NCI-H345 (cell line): ENCODE data around the gene BROX.
A peak's percentile ranks its signal among the peaks of the same experiment; 100 is the strongest.
"Not testable (repeated sequence)": the region's sequence is repeated elsewhere in the genome, so short reads cannot be mapped to it uniquely, and the experiment has no call there.

Source experiments
- DNase-seq: peaks from one replicate; lab custom pipeline; 2025; lab: John Stamatoyannopoulos, UW

The BROX gene

DNA sequence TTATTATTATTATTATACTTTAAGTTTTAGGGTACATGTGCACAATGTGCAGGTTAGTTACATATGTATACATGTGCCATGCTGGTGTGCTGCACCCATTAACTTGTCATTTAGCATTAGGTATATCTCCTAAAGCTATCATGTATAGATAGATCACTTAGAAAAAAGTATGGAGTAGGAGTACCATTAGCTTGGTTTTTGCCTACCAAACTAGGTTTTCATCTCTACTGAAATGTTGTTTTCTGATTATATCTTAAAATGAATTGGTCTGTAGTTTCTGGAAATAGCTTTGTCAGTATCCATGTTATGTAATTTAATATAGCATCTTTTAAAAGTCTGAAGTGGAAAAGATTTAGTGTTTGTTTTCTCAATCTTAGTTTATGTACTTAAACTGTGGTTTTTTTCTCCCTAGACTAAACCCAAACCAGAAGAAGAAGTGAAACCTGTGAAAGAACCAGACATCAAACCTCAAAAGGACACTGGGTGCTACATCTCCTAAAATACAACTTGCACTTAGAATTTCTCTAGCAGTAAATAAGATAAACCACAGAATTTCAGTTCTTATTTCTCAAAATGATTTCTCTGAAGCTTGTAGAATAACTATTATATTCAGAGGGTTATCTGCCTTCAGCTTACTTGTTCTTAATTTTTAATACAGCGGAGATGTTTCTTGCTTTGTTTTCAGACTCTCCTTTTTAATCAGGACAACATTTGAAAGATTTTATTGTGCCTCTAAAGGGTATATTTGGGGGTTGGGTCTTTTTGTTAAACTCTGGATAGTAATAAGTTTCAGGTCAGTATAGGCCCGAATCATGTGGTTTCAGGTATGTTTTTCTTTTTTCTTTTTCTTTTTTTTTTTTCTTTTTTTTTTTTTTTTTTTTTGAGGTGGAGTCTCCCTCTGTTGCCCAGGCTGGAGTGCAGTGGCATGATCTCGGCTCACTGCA lies 20.1 kb downstream of the BROX start:
- no peak for DNase-seq

DNA sequence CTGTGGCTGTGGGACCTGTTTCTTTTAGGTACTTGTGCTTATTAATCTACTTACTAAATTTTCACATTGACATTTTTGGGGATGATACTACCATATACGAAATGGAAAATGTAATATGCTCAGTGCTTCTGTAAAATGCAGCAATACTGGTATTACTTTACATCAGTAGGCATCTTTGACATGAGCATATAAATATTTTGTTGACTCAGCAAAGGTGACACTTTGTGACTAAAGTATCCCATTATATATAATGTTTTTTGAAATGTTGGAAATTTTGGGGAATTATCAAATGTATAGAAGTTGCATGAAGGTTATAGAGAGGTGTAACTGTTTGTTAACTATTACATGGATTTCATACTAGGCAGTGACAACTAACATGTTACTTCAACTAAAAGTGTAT lies 22.4 kb downstream of the BROX start:
- no peak for DNase-seq

DNA sequence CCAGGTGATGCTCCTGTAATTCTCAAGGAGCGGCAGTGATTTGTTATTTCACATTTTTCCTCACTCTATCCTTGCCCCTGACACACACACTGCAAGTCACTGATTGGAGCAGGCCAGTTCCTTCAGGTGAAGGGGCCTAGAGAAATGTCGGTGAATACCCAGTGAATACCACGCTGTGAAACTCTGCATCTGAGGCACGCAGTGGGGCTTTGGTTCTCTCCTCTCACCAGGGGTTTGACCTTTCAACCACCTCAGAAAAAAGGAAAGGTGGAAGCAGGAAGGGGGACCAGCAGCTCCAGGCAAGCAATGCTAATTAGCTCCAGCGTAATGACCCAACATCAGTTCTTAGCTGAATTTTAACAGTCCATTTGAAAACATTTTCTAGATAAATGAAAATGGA lies 24.1 kb downstream of the BROX start:
- no peak for DNase-seq

DNA sequence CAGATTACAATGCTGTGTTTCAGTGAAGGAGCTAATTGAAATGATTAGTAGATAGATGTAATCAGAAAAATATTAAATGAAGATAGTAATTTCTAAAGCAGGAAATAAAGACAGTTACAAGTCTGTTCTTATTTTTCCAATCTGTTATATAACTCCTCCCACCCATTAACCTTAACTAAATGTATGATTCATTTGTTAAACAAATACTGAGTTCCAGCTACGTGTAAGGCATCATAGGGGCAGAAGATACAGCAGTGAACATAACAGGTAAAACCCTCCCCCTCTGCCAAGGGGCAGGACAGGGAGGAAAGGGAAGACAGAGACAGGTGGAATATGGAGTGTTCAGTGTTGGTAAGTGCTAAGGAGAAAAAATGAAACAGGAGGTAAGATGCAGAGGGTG lies 24.6 kb downstream of the BROX start, which contains the start of gene FAM177B:
Gene FAM177B, plus strand, starts transcription at position 231 of the 400 bp plus-strand sequence. CDS start 9,344 bp downstream, outside the sequence.
- DNase-seq = no peak

DNA sequence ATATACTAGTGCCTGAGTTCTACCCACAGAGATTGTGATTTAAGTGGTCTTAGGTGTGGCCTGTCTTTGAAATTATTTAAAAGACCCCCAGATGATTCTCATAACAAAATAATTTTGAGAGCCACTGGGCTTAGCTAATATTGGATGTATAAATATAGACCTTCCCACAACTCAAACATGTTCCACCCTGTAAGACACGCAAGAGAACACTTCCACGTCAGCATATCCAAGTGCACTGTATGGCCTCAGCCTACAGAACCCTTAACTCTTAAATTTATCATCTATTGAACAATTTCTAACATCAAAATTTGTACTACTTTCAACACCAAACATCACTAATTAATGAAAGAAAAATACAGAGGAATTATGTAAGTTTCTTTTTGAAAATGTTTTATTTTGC lies 27.1 kb downstream of the BROX start:
- DNase-seq = no peak

DNA sequence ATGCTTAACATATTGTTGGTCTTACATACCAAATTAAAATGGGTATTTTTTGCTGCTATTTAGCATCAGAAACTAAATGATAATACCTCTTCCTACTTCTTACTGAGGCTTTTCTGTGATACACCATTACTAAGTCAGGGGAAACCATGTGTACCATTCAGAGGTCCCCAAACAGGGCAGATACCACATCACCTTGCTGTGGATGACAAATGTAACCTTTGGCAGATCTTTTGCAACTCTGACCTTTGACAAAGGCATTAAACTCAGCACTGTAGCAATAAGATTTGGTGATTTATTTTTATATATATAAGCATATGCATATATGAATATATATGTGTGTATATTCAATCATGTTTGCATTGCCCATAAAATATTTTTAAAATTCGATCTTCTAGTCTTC lies 27.6 kb downstream of the BROX start:
- DNase-seq = no peak

DNA sequence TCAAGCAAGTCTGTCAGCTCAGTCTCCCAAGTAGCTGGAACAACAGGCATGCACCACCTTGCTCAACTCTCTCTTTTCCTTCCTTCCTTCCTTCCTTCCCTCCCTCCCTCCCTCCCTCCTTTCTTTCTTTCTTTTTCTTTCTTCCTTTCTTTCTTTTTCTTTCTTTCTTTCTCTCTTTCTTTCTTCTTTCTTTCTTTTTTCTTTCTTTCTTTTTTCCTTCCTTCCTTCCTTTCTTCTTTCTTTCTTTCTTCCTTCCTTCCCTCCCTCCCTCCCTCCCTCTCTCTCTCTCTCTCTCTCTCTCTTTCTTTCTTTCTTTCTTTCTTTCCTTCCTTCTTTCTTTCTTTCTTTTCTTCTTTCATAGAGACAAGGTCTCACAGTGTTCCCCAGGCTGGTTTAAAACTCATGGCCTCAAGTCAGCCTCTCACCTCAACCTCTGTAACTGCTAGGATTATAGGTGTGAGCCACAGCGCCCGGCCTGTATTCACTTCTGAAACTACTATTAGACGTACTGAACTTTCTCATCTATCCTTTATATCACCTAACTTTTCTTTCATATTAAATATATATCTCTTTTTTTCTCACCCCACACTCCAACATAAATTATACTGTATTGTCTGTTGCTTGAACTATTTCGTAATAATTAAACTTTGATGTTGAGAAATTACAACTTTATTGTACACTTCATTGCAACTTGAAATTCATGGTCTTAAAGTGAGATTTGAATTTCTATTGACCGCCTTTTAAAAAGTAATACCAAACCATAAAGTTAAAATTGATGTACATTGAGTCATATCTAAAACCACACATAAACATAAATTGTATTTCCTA lies 29.5 kb downstream of the BROX start:
- DNase-seq = not testable (repeated sequence)

DNA sequence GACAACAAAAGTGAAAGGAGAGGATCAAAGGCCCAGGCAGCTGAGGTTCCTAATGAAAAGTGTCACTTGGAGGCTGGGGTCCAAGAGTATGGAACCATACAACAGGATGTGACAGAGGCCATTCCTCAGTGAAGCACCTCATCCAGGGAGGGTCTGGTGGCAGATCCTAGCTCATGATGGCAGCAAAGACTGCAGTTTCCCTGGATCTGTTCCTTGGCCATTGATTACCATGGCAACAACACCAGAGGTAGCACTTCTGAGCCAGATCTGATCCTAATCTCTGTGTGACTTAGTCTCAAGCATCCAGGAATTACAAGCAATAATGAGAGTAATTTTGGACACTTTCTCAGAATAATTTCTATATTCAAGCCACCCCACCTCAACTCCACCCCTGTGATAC lies 37.6 kb downstream of the BROX start:
- no peak for DNase-seq

DNA sequence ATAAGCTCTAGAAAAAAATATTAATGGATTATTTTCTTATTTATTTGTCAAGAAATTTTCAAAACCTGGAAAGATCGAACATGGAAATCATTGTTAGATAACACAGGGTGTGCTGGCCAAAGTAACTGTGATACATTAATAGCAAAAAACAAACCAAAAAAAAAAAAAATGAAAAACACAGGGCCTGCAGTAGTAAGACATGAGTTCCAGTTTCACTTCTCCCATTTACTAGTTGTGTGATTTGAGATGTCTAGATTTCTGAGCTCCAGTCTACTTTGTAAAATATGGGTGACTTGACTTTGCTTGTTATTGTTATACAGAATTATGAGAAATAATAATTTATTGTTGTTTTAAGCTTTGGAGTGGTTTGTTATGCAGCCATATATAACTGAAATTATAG lies 38.3 kb downstream of the BROX start:
- no peak for DNase-seq

DNA sequence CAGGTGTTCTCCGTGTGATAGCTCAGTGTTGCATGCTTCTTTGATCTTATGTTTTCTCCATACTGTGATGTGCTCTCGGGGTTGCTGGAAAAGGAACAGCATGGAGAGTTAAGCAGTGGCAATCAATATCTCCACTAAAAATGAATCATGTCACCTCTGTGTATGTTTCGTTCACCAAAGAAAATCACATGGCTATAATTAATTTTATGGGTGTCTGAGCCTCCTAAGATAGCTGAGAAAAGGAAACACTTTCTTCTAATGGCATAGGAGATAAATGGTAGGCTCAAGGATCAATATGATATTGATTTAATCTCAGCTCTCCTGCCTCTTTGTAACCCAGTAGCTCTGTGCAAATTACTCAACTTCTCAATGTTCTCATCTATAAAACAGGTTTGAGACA lies 38.9 kb downstream of the BROX start:
- DNase-seq = no peak

DNA sequence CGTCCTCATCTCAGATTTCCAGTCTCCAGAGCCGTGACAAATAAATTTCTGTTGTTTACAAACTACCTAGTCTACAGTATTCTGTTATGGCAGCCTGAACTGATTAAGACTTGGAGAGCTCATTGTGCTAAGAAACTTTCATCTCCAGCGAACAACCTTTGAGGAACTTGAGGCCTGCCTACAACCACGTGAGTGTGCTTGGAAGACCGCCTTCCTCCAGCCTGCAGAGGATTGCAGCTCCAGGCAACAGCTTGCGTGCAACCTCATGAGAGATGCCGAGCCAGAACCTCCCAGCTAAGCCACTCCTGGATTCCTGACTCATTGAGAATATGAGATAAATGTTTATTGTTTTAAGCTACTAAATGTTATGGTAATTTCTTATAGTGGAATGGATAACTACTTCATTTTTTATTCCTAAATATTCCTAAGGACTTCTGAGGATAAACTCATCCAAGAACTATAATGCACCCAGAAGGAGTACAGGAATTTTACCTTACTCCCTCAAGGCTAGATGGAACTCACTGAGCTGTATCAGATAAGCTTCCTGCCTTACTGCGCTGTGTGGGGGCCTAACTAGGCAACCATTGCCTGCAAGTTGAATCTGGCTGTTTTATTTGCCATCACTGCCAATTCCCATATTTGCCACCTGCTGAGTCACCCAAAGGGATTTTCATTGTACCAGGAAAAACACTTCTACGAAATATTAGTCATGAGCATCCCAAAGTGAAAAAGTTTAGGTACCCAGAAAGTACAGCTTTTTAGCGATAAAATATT lies 42.2 kb downstream of the BROX start:
- no peak for DNase-seq

DNA sequence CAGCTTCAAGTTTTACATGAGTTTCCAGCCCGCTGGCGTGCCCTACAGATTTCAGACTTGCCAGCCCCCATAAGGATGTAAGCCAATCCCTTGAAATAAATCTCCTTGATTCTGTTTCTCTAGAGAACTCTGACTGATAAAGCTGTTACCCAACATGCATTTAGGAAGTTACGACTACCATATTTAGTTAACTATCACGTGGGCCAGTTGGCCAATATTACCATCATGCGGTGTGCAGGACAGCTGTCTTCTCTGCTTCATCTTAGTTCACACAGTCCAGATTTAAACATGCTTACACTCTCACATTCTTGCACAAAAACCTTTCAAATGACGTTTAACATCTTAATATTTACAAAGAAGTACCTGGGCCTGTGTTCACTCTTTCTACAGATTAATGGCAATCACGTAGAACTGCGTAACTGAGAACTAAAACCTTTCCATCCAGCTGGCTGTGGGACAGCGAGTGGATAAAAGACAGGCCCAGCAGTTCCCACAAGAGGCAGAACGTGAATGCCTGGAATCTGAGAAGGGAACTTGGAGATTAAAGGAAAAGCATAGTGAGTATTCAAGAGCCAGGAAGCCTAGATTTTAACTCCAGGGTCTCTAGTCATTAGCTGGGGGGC lies 45.4 kb downstream of the BROX start:
- DNase-seq = no peak

DNA sequence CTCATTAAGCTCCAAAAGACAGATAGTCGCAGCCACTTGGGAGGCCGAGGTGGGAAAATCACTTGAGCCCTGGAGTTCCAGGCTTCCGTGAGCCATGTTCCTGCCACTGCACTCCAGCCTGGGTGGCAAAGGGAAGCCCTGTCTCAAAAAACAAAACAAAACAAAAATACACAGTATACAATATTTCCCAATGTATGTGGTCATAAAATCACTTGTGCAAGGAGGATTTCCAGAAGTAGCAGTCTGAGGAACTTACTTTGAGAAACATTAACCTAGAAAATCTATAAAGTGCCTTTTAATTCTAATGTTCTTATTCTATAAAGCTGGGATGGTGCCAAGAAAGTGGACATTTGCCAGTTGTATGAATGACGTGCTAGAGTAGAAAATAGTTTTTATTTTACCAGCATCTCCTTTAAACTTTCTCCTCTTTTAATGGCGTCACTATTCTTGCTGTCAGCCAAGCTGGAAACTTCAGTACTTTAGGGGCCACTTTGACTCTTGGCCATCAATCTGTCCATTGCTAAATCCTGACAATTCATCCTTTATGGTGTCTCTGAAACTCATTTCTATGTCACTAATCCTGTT lies 47.2 kb downstream of the BROX start:
- DNase-seq = no peak

DNA sequence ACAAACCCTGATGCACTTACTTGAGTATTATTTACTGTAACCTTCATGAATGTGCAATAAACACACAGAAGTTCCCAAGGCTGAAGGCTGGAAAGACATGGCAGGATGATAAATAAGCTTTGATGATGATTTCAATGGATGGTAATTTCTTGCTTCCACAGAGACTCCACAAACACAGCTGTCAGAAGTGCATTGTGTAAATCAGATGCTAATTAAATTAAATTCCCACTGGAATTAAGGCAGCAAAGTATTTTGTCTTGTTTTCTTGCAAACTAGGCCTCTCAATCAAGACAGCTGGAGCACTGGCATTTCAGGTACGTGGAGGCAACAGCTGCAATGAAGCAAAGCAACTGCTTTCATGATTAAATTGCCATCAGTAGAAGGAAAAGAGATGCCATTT lies 48.7 kb downstream of the BROX start:
- DNase-seq = no peak

DNA sequence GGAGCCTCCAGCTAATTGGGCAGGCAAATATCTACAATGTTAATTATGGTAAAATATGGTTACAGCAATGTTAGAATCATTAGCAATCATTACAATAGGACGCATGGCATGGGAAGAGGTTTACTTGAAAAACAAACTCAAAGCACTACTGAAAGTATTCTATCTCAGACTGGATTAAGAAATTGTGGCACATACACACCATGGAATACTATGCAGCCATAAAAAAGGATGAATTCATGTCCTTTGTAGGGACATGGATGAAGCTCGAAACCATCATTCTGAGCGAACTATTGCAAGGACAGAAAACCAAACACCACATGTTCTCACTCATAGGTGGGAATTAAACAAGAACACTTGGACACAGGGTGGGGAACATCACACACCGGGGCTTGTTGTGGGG lies 49.8 kb downstream of the BROX start:
- DNase-seq = not testable (repeated sequence)

DNA sequence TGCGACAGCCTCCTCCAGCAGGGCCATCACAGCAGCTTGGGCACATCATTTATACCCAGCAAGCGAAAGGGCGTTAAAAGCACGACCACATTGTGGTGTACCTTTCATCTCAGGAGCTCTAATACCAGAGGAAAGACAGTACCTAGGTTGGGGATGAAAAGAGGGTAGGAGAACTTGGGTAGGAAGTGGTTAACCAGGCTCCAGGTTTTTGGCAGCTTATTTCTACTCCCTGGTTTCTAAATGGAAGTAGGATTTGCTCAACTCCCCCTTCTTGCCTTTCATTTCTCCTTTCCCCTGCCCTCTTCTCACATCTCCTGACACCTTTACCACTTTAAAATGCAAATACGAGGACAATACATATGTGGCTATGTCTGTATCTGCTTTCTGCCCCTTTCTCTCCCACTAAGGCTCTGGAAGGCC lies 54.8 kb downstream of the BROX start:
- DNase-seq = no peak

DNA sequence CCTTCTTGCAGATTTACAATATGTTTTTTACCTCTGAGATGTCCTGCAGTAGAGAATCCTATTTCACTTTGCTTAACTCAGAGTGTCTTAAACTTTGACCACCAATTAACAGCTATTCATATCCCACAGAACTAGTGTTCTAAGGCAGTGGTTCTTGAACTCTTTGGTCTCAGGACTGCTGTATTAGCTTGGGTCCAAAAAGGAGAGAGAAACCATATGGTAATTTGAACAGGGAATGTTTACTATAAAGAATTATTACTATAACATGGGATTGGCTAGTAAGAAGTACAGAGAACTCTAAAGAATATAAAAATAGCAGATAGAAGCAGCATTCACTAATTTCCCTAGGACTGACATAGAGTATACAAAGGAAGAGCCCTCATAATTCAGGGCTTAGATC lies 56.2 kb downstream of the BROX start:
- DNase-seq = no peak

DNA sequence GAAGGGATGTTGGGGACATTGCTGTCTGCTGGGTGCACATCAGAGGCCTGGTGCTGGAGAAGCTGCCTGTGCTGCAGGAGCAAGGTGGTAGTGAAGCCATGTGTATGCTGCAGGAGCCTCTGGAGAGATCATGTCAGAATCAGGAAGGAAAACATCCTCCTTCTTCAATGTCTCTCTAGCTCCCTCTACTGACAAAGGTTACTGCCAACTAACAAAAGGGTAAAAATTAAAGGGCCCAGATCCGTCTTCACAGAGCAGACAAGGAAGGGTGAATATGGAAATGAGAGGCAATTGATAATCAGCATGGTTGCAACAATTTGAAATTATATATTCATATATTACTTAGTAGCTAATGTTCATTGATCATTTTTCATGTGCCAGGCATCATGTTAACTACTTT lies 56.8 kb downstream of the BROX start:
- no peak for DNase-seq

DNA sequence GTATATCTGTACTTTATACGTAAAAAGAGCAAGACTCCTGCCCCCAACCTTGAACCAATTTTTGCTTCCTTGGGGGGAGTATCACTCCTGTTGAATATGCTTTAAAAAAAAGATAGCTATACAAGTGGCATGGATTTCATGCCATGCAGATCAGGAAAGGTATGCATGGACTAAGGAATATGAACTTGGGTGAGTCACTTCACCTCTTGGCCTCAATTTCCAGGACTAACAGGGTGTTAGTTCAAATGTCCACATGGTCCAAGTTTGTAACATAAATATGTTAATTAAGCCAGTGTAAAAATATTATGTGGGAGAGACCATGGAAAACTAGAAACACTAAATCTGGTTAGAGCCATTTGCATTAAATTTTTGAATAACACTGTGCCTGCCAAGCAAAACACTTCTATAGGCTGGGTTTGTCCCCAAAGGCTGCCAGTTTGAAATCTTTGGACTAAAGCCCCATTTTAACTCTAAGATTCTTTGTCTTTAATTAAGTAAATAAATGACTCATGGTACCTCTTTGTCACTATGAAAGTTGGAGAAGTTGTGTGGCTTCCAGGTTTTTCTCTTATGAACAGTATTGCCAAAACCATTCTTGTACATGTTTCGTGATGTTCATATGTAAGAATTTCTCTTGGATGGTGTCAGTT lies 57.7 kb downstream of the BROX start:
- DNase-seq = no peak

DNA sequence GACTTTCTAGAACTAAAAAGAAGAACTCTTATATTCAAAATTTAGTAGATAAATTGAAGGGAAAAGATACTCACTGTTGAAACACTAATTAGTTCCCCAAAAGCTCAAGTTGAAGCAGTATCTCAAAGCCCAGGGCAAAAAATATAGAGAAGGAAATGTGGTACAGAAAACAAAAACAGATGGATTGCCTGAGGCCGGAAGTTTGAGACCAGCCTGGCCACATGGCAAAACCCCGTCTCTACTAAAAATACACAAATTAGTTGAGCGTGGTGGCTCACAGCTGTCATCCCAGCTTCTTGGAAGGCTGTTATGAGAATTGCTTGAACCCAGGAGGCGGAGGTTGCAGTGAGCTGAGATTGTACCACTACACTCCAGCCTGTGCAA lies 60.6 kb downstream of the BROX start:
- DNase-seq = no peak

DNA sequence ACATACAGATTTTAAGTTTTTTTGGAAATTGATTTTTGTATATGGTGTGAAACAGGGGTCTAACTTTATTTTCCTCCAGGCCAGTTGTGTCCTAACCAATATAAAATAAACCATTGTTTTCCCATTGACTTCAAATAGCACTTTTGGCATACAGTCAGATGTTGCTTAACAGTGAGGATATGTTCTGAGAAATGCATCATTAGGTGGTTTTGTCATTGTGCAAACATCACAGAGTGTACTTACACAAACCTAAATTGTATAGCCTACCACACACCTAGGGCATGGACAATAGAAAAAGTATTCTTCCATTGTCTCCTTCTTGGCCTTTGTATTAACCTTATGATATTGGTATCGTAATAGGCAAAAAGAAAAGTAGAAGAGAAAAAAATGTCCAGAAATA lies 65.1 kb downstream of the BROX start:
- peak; percentile 65 for DNase-seq
